Left lung (tissue), 10 donors: ENCODE results near the gene MRPS27. TPM values are rescaled to one million over a fixed set of nuclear protein-coding genes. Genes with fewer than 3 reads are reported as not detected.

Source experiments
- ATAC-seq: fragments of 200-7000 bp; cut with Tn5 transposase; one replicate; pipeline ENCODE4 v1.9.1; 2020; ENCODE audit warnings: moderate library complexity
- DNase-seq, 4 donors: peaks; one replicate each; pipeline ENCODE4 v3.0.0-alpha.2; 2013 to 2020
- H3K27ac ChIP-seq, 2 donors: fragments of 200-600 bp; sonication (generic) in 1 of 2; one replicate each; pipeline versions ENCODE4 v1.5.0 to v1.8.0; 2020 to 2021
- H3K27me3 ChIP-seq, 2 donors: fragments of 200-600 bp; sonication (generic) in 1 of 2; one replicate each; pipeline versions ENCODE4 v1.5.0 to v1.8.0; 2020 to 2021
- H3K36me3 ChIP-seq, 2 donors: fragments of 200-600 bp; sonication (generic) in 1 of 2; one replicate each; pipeline versions ENCODE4 v1.5.0 to v1.8.0; 2020 to 2021
- H3K4me1 ChIP-seq, 2 donors: fragments of 200-600 bp; one replicate each; pipeline ENCODE4 v1.8.0; 2021
- H3K4me3 ChIP-seq, 2 donors: fragments of 200-600 bp; sonication (generic) in 1 of 2; one replicate each; pipeline versions ENCODE4 v1.5.0 to v1.8.0; 2020 to 2021; ENCODE audit warnings: mild to moderate bottlenecking in 1 of 2
- H3K9me3 ChIP-seq, 2 donors: fragments of 200-600 bp; sonication (generic) in 1 of 2; one replicate each; pipeline versions ENCODE4 v1.5.0 to v1.8.0; 2020 to 2021
- CTCF ChIP-seq, 2 donors: fragments of 200-600 bp; sonication (generic) in 1 of 2; IDR thresholded peaks; one replicate each; pipeline versions ENCODE4 v1.5.0 to v1.8.0; 2021; ENCODE audit warnings: antibody characterized with exemption in 2 of 2
- intact Hi-C, 2 donors: fragments of 100-400 bp; cut with DNase I; formaldehyde crosslinking; loops; one replicate each; pipeline versions ENCODE4 v1.11.2 to v1.14.2; 2022
- polyA plus RNA-seq, 6 donors: library from polyadenylated mRNA; unstranded; fragments of 120-200 nt; gene quantifications; one replicate each; pipeline ENCODE4 v1.2.1, GENCODE V29; 2013; ENCODE audit not compliant: insufficient read length in 6 of 6
- total RNA-seq, 2 donors: library from RNA; stranded (reverse); fragmentation: NEBNext Ultra II Directional; extraction: Animal tissue kit (Norgen Biotek cat#: 25700); gene quantifications; one replicate each; pipeline ENCODE4 v1.2.1, GENCODE V29; 2021
- donor health status: DM: no; HTN: yes; CAD: no.
- donor health status: DM: no; HTN: no; CAD: no.

Gene MRPS27
- total and polyA plus RNA-seq, 8 donors: 44.1 to 79.8 (median 65.4) TPM

- no peak overlapping the region for H3K27ac ChIP-seq
- no peaks in the 10 kb centered on the region for H3K27me3 ChIP-seq
- intact Hi-C loops: no loop called here
- no peak for TF ChIP-seq CTCF (IDR thresholded peaks at IDR 0.05)
- no peaks in the 10 kb centered on the region for H3K9me3 ChIP-seq
- no peaks in the 10 kb centered on the region for H3K4me1 ChIP-seq
- H3K36me3 ChIP-seq: peaks cover 0 to 99% of the 10 kb centered on the region in 2 donors
- H3K4me3 ChIP-seq: no peak overlapping the region
- no peak for DNase-seq
- no peak for ATAC-seq
Observed at GRCh38 chr5:72222521-72222920, 97.5 kb downstream of the MRPS27 start.

- ATAC-seq (no peak), DNase-seq (no peak)
- no peak for TF ChIP-seq CTCF (IDR thresholded peaks at IDR 0.05)
- Histone ChIP-seq H3K27ac (no peak overlapping the region), H3K4me1 (no peaks in the 10 kb centered on the region), H3K9me3 (no peaks in the 10 kb centered on the region), H3K27me3 (no peaks in the 10 kb centered on the region), H3K4me3 (no peak overlapping the region), H3K36me3 (peaks cover 0 to 96% of the 10 kb centered on the region in 2 donors)
- intact Hi-C loops: no loop called here
Observed at GRCh38 chr5:72221541-72221940, 98.5 kb downstream of the MRPS27 start.

GRCh38 chr5:72221099-72221498, 98.9 kb downstream of the MRPS27 start:
- DNase-seq (no peak), ATAC-seq (no peak)
- intact Hi-C loops: no loop called here
- H3K36me3 ChIP-seq: peaks cover 0 to 96% of the 10 kb centered on the region in 2 donors
- no peaks in the 10 kb centered on the region for H3K4me1 ChIP-seq
- no peak overlapping the region for H3K4me3 ChIP-seq
- TF ChIP-seq CTCF (IDR thresholded peaks at IDR 0.05): no peak
- no peaks in the 10 kb centered on the region for H3K27me3 ChIP-seq
- no peak overlapping the region for H3K27ac ChIP-seq
- no peaks in the 10 kb centered on the region for H3K9me3 ChIP-seq

- Histone ChIP-seq H3K27ac (no peak overlapping the region), H3K4me3 (no peak overlapping the region), H3K9me3 (no peaks in the 10 kb centered on the region), H3K4me1 (no peaks in the 10 kb centered on the region), H3K36me3 (peaks cover 0 to 52% of the 10 kb centered on the region in 2 donors), H3K27me3 (no peaks in the 10 kb centered on the region)
- intact Hi-C loops: no loop called here
- DNase-seq (no peak), ATAC-seq (no peak)
- no peak for TF ChIP-seq CTCF (IDR thresholded peaks at IDR 0.05)
Observed at GRCh38 chr5:72216756-72217155, 103.3 kb downstream of the MRPS27 start.

GRCh38 chr5:72214168-72214567, 105.9 kb downstream of the MRPS27 start:
- H3K9me3 ChIP-seq: no peaks in the 10 kb centered on the region

More at GRCh38 chr5:72214168-72214567, 105.9 kb downstream of the MRPS27 start:
- ATAC-seq (no peak), DNase-seq (no peak)
- H3K27me3 ChIP-seq: no peaks in the 10 kb centered on the region
- H3K27ac ChIP-seq: no peak overlapping the region
- no peaks in the 10 kb centered on the region for H3K4me1 ChIP-seq
- intact Hi-C loops: no loop called here
- H3K4me3 ChIP-seq: no peak overlapping the region
- no peak for TF ChIP-seq CTCF (IDR thresholded peaks at IDR 0.05)
- peaks cover 0 to 26% of the 10 kb centered on the region in 2 donors for H3K36me3 ChIP-seq
